ENCODE data around the gene DIAPH1.

The DIAPH1 gene

GRCh38 chr5:141488591-141489561, 129.9 kb downstream of the DIAPH1 start, which contains the start of gene PCDHGC5:
PCDHGC5 (plus strand) TSS chr5:141489081; CDS start chr5:141489241, 160 bp downstream.
- H3K9me3 Mint-ChIP-seq = peaks cover 38% of the 10 kb centered on the region
- no peak for TF ChIP-seq CTCF (IDR thresholded peaks at IDR 0.05; ENCODE audit: unreplicated experiment in 3 of 3)
- H3K36me3 Mint-ChIP-seq (ENCODE audit: low read depth) = peaks cover 87% of the 10 kb centered on the region
- no peak within 1 kb of the TSS for H3K4me3 Mint-ChIP-seq
- peak within 1 kb of the TSS in 2 of 3 experiments; percentile 13 to 22 for H3K27ac Mint-ChIP-seq
- no peaks in the 10 kb centered on the region for H3K27me3 Mint-ChIP-seq (ENCODE audit: low read depth)
- H3K4me1 Mint-ChIP-seq = peaks cover 31% of the 10 kb centered on the region

GRCh38 chr5:141487131-141487530, 131.7 kb downstream of the DIAPH1 start:
- Mint-ChIP-seq H3K36me3 (ENCODE audit: low read depth) (peaks cover 85% of the 10 kb centered on the region), H3K27me3 (ENCODE audit: low read depth) (no peaks in the 10 kb centered on the region), H3K4me1 (peaks cover 36% of the 10 kb centered on the region), H3K9me3 (peaks cover 46% of the 10 kb centered on the region), H3K27ac (no peak overlapping the region), H3K4me3 (peak overlapping the region; percentile 48 to 73 (median 64))
- TF ChIP-seq CTCF (IDR thresholded peaks at IDR 0.05; ENCODE audit: unreplicated experiment in 3 of 3) = no peak

- peaks cover 82% of the 10 kb centered on the region for H3K36me3 Mint-ChIP-seq (ENCODE audit: low read depth)
- no peak overlapping the region for H3K27ac Mint-ChIP-seq
- H3K4me1 Mint-ChIP-seq = peaks cover 37% of the 10 kb centered on the region
- H3K27me3 Mint-ChIP-seq (ENCODE audit: low read depth) = no peaks in the 10 kb centered on the region
- peaks cover 48% of the 10 kb centered on the region for H3K9me3 Mint-ChIP-seq
- peak overlapping the region; percentile 40 to 86 (median 73) for H3K4me3 Mint-ChIP-seq
- TF ChIP-seq CTCF (IDR thresholded peaks at IDR 0.05; ENCODE audit: unreplicated experiment in 3 of 3) = no peak
These were observed 132.7 kb downstream of the DIAPH1 start for GRCh38 chr5:141486091-141486490.

GRCh38 chr5:141485321-141486055, 133.3 kb downstream of the DIAPH1 start:
- H3K27ac Mint-ChIP-seq = peak overlapping the region; percentile 37 to 79 (median 75)

More at GRCh38 chr5:141485321-141486055, 133.3 kb downstream of the DIAPH1 start:
- no peak for TF ChIP-seq CTCF (IDR thresholded peaks at IDR 0.05; ENCODE audit: unreplicated experiment in 3 of 3)
- Mint-ChIP-seq H3K36me3 (ENCODE audit: low read depth) (peaks cover 82% of the 10 kb centered on the region), H3K4me3 (peak overlapping the region; percentile 75 to 90 (median 86)), H3K4me1 (peaks cover 37% of the 10 kb centered on the region), H3K9me3 (peaks cover 44% of the 10 kb centered on the region), H3K27me3 (ENCODE audit: low read depth) (no peaks in the 10 kb centered on the region)

Measured in nephron (organoid).